ENCODE data around the gene DMD.

GRCh38 chrX:31099536-31100090 lies 2111.7 kb downstream of the DMD start:
- TF ChIP-seq CTCF (conservative IDR thresholded peaks at IDR 0.05), result no peak
- TF ChIP-seq EZH2 (IDR thresholded peaks at IDR 0.05; ENCODE audit: low read depth), result no peak
